Vagina (tissue), 2 donors: Measurements from ENCODE around the gene LPIN2. TPM values are rescaled to one million over a fixed set of nuclear protein-coding genes. Genes with fewer than 3 reads are reported as not detected.

Source experiments
- DNase-seq, 2 donors: peaks; one replicate each; pipeline ENCODE4 v3.0.0-alpha.2; 2017; ENCODE audit errors: extremely low spot score in 2 of 2
- H3K27ac ChIP-seq: fragments of 200-600 bp; sonication (generic); one replicate; pipeline ENCODE4 v1.5.1; 2019
- H3K27me3 ChIP-seq: fragments of 200-600 bp; sonication (generic); one replicate; pipeline ENCODE4 v1.5.1; 2019
- H3K36me3 ChIP-seq, 2 donors: fragments of 200-600 bp; sonication (generic); one replicate each; pipeline ENCODE4 v1.5.1; 2017 to 2019
- H3K4me1 ChIP-seq: fragments of 200-600 bp; sonication (generic); one replicate; pipeline ENCODE4 v1.5.1; 2019
- H3K4me3 ChIP-seq, 2 donors: fragments of 200-600 bp; sonication (generic); 1 replicate in 1 of 2; 2 replicates in 1 of 2; pipeline ENCODE4 v1.5.1; 2016 to 2019
- H3K9me3 ChIP-seq: fragments of 200-600 bp; sonication (generic); one replicate; pipeline ENCODE4 v1.5.1; 2019
- CTCF ChIP-seq, 3 experiments: fragments of 450-650 bp in 2 of 3; fragments of 200-600 bp in 1 of 3; sonication (generic) in 1 of 3; IDR thresholded peaks; one replicate each; pipeline ENCODE4 v1.5.1; 2017 to 2019; ENCODE audit warnings: antibody characterized with exemption in 3 of 3, mild to moderate bottlenecking in 2 of 3, moderate library complexity in 2 of 3
- POLR2A ChIP-seq, 2 donors: fragments of 450-650 bp; IDR thresholded peaks; one replicate each; pipeline ENCODE4 v1.6.1; 2017; ENCODE audit warnings: antibody characterized with exemption in 2 of 2, mild to moderate bottlenecking in 2 of 2, moderate library complexity in 2 of 2
- POLR2AphosphoS5 ChIP-seq, 2 donors: sonication (generic); formaldehyde crosslinking; IDR thresholded peaks; one replicate each; pipeline ENCODE4 v1.9.0; 2017; ENCODE audit warnings: antibody characterized with exemption in 2 of 2, mild to moderate bottlenecking in 2 of 2, low read depth in 1 of 2; ENCODE audit not compliant: insufficient read depth in 1 of 2
- intact Hi-C: fragments of 100-400 bp; cut with DNase I; formaldehyde crosslinking; loops from one replicate; pipeline ENCODE4 v1.15.1; 2023
- small RNA-seq: library from RNA; depleted of rRNA; stranded (forward); fragments of <200 nt; gene quantifications from one replicate; pipeline ENCODE3, GENCODE V24; 2016
- total RNA-seq: library from RNA; depleted of rRNA; stranded (reverse); fragments of >200 nt; gene quantifications from one replicate; pipeline ENCODE4 v1.2.3, GENCODE V29; 2016

The LPIN2 gene
- total RNA-seq, 1 donor from 2014 or later = 19.4 TPM

- no peak for TF ChIP-seq CTCF (IDR thresholded peaks at IDR 0.05)
- no peak for TF ChIP-seq POLR2AphosphoS5 (IDR thresholded peaks at IDR 0.05; ENCODE audit: insufficient read depth in 1 of 2, low read depth in 1 of 2)
- no peak for TF ChIP-seq POLR2A (IDR thresholded peaks at IDR 0.05)
- Histone ChIP-seq H3K27me3 (no peaks in the 10 kb centered on the region), H3K27ac (no peak overlapping the region), H3K36me3 (no peaks in the 10 kb centered on the region), H3K9me3 (no peaks in the 10 kb centered on the region), H3K4me3 (no peak overlapping the region), H3K4me1 (peaks cover 37% of the 10 kb centered on the region)
- DNase-seq = no peak
- intact Hi-C loops = no loop called here
These were observed 47.1 kb downstream of the LPIN2 start for GRCh38 chr18:2965797-2966196.

GRCh38 chr18:2964361-2965010 lies 48.5 kb downstream of the LPIN2 start:
- Histone ChIP-seq H3K27ac (no peak overlapping the region), H3K27me3 (no peaks in the 10 kb centered on the region), H3K4me3 (no peak overlapping the region), H3K36me3 (no peaks in the 10 kb centered on the region), H3K4me1 (peaks cover 27% of the 10 kb centered on the region), H3K9me3 (no peaks in the 10 kb centered on the region)
- TF ChIP-seq POLR2A (IDR thresholded peaks at IDR 0.05) (no peak), POLR2AphosphoS5 (IDR thresholded peaks at IDR 0.05; ENCODE audit: insufficient read depth in 1 of 2, low read depth in 1 of 2) (no peak)
- intact Hi-C loops = no loop called here
- no peak for DNase-seq

Small RNAs within 50 kb of the gene (small RNA-seq; reads per million reads assigned to genes)
- not detected for gene RF00156

Other genes with a start within 250 kb of the LPIN2 start
- 26.8 TPM for gene EMILIN2, start 166.1 kb downstream of the LPIN2 start, total RNA-seq
- gene MYOM1, start 206.8 kb upstream of the LPIN2 start, total RNA-seq = 1.2 TPM
- gene MYL12A, start 234.7 kb upstream of the LPIN2 start, total RNA-seq = 193 TPM
- 214 TPM for gene MYL12B, start 249.0 kb upstream of the LPIN2 start, total RNA-seq